HG02642 (cell line): ENCODE results near the gene SLC9A9.

Experiments
- ATAC-seq: cut with Tn5 transposase; IDR thresholded peaks from one replicate; pipeline ENCODE4 v1.9.1; 2021; ENCODE audit warnings: mild to moderate bottlenecking; ENCODE audit not compliant: unreplicated experiment, poor library complexity

Gene SLC9A9

GRCh38 chr3:143848704-143849103 is 436 bp upstream of the SLC9A9 start:
- ATAC-seq, result no peak

GRCh38 chr3:143843587-143843986 is 4.7 kb downstream of the SLC9A9 start:
- ATAC-seq, result no peak

- ATAC-seq, result no peak
Observed at GRCh38 chr3:143840636-143841035, 7.6 kb downstream of the SLC9A9 start.

GRCh38 chr3:143839980-143840379 is 8.3 kb downstream of the SLC9A9 start:
- ATAC-seq, result peak; percentile 50

- ATAC-seq, result no peak
Observed at GRCh38 chr3:143837076-143837475, 11.2 kb downstream of the SLC9A9 start.

- no peak for ATAC-seq
Observed at GRCh38 chr3:143835312-143835711, 13.0 kb downstream of the SLC9A9 start.

- peak; percentile 71 for ATAC-seq
Observed at GRCh38 chr3:143832433-143832832, 15.8 kb downstream of the SLC9A9 start.

- ATAC-seq, result peak; percentile 81
Observed at GRCh38 chr3:143831994-143832393, 16.3 kb downstream of the SLC9A9 start.

- no peak for ATAC-seq
Observed at GRCh38 chr3:143831208-143831607, 17.1 kb downstream of the SLC9A9 start.

GRCh38 chr3:143830786-143831185 is 17.5 kb downstream of the SLC9A9 start:
- ATAC-seq, result no peak

- ATAC-seq, result no peak
Observed at GRCh38 chr3:143830063-143830462, 18.2 kb downstream of the SLC9A9 start.

GRCh38 chr3:143827425-143827824 is 20.8 kb downstream of the SLC9A9 start:
- ATAC-seq, result no peak

- no peak for ATAC-seq
Observed at GRCh38 chr3:143826296-143826695, 22.0 kb downstream of the SLC9A9 start.

- ATAC-seq, result peak; percentile 66
Observed at GRCh38 chr3:143825513-143825912, 22.8 kb downstream of the SLC9A9 start.

- ATAC-seq, result no peak
Observed at GRCh38 chr3:143824735-143825385, 23.4 kb downstream of the SLC9A9 start.

GRCh38 chr3:143822798-143823197 is 25.5 kb downstream of the SLC9A9 start:
- no peak for ATAC-seq

GRCh38 chr3:143822374-143822773 is 25.9 kb downstream of the SLC9A9 start:
- no peak for ATAC-seq

- no peak for ATAC-seq
Observed at GRCh38 chr3:143821862-143822261, 26.4 kb downstream of the SLC9A9 start.

- no peak for ATAC-seq
Observed at GRCh38 chr3:143820466-143821221, 27.6 kb downstream of the SLC9A9 start.

- ATAC-seq, result no peak
Observed at GRCh38 chr3:143819890-143820289, 28.4 kb downstream of the SLC9A9 start.

GRCh38 chr3:143814443-143814889 is 33.8 kb downstream of the SLC9A9 start:
- no peak for ATAC-seq

- ATAC-seq, result no peak
Observed at GRCh38 chr3:143812481-143812880, 35.8 kb downstream of the SLC9A9 start.
